ENCODE data around the gene MICAL1.
"Not testable (repeated sequence)": the region's sequence is repeated elsewhere in the genome, so short reads cannot be mapped to it uniquely, and the experiment has no call there.

Gene MICAL1

DNA sequence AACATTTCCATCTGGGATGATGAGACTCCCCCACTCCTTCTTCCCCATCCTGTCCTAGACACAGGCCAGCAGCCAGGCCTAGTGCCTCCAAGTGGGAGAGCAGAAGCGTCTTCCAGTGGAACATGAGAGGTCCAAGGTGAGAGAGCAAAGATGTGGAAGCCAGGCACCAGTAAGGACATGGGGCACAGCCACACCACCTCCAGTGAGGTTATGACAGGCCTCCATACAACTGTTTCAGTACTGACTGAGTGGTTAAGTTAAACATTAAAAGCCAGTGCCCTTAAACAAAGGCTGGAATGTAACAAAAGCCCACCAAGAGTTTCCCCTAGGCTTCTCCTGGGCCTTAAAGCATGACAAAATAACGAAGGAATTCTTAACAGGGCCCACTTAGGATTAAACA is 22.2 kb upstream of the MICAL1 start:
- no peak for DNase-seq (ENCODE audit: low read depth in 2 of 2)

DNA sequence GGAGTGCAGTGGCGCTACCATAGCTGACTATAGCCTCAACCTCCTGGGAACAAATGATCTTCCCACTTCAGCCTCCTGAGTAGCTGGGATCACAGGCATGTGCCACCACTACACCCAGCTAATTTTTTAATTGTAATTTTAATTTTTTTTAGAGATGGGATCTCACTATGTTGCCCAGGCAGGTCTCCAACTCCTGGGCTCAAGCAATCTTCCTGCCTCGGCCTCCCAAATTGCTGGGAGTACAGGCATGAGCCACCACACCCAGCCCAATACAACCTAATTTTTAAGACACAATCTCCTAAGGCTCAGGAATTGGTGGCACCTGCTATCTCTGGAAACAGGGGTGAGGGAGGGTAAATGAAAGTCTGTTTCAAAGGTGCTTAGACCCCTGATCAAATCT is 21.6 kb upstream of the MICAL1 start:
- no peak for DNase-seq (ENCODE audit: low read depth in 2 of 2)

DNA sequence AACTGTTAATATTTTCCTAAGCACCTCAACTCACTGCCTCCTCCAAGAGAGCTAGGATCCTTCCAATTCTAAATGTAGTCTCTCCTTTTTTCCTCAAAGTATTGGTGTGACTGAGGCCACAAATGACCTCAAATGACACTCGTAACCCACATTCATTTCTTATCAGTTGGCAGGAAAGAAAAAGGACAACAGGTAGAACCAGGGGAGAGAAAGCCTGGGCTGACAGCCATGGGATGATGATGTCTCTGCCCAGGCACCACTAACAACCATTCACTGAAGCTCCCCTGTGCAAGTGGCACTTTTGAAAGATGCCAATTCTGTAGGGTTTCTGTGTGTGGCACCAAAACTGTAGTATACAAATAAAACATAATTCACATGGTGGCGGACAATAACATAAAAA is 20.1 kb upstream of the MICAL1 start:
- DNase-seq (ENCODE audit: low read depth in 2 of 2) = no peak

DNA sequence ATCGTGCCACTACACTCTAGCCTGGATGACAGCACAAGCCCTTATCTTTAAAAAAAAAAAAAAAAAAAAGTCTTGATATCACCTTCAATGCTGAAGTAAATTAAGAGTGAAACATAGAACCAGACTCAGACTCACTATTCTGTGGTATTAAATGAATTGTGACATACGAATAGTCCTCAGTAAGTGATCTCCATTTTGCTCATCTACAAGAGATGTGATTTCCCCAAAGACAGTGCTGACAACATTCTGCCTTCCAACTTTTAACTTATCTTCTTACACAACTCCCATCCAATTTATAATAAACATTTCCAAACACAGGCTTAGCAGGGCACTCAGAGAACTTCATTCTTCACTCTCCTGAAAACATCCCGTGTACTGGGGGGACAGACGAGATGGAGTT is 19.4 kb upstream of the MICAL1 start:
- no peak for DNase-seq (ENCODE audit: low read depth in 2 of 2)

DNA sequence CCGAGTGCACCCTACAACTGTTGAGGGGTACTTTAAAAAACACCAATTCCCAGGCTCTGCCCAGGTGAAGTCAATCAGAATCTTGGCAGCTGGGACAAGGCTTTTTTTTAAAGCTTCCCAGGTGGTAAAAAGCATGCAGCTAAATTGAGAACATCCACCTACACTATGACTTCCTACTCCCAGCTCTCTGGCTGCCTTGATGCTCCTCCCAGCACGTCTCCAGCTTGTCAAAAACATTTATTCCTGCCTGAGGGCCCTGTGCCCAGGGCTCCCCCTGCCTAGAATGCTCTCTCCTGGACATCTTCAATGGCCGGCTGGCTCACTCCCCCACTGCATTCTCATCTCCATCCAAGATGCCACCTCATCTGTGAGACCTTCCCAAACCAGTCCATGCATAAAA is 17.5 kb upstream of the MICAL1 start:
- DNase-seq (ENCODE audit: low read depth in 2 of 2) = no peak

DNA sequence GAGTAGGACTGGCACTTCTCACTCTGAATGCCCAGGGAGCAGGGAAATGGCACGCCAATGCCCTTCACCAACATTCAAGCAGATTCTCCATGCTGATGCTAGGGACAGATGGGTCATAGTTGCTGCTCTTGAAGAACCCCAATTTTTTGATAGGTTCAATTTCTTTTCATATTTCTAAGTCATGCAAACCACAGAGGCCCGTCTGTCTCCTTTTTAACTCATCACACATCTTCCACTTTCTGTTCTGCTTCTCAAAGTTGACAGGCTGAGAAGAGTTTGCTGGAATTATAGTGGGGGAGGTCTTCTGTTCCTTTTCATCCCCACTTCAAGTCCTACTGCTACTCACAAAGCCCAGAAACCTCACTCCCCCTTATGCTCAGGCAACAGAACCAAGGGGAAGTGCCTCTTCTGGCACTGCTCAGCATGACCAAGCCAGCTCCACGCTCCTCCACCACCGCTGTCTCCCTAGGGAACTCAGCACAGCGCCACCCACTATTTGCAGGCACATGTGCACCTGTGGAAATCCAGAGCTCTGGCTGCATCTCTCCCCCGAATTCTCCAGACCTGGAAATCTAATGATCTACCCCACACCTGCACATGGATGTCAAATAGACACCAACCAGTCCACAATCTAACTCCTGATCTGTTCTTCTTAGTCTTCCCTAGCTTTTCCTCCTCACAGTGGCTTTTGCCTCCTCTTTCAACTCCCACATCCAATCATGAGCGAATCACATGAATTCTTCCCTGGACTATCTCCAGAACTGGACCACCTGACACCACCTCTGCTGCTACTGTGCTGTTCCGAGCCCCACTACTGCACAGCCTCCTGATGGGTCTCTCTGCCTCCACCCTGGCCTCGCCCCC is 16.8 kb upstream of the MICAL1 start:
- DNase-seq (ENCODE audit: low read depth in 2 of 2) = no peak

DNA sequence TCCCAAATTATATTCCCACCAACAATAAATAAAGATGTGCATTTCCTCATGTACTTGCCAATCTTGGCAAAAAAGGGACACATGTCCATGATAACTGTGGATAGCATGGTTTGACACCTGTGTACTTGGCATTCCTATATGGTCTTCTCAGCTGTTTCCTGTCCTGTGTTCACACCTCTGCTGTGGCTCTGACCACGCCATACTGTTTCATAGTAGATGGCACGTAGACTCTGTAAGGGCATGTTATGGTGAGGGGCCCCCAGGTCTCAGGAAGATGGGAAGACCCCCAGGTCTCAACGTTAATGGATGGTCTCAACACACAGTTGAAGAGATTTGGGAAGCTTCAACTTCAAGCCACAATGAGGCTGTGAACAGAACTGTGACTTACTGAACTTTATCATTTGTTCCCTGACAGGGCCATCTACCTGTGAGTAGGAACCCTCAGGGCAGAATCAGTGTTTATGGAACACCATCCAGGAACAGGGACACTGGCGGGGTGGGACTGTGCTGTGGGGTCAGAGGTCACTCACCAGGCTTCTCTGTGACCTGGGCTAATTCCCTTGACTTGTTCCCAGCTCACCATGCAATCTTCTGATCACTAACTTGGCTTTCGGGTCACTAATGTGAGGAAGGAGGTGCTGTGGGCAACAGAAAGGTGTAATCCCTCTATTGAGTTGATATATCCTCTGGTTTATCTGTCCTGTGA is 15.7 kb upstream of the MICAL1 start:
- DNase-seq (ENCODE audit: low read depth in 2 of 2) = no peak

DNA sequence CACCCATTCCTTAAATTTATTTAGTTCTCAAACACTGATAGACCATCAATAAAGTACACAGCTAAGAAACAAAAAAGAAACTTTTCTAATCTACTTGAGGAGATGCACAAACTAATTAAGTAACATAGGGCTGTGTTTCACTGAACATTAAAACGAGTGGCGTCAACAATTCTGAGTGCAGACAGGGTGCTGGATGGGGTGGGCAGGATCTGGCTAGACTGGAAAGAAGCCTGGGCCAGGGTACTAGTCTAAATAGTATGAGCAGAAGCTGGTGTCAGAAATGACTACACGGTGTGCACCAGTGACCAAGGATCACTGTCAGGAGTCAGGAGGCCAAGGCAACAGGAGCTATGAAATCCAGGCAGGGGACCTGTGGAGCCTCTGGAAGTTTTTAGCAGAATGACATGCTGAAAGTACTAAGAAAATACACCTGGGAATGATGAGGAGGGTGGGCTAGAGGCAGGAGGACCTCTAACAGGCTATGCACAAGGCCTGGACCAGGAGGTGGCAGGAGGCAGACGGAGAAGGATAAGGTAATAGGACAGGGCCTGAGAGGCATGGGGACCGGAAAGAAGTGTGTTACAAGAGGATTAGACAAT is 14.1 kb upstream of the MICAL1 start:
- DNase-seq (ENCODE audit: low read depth in 2 of 2) = no peak

DNA sequence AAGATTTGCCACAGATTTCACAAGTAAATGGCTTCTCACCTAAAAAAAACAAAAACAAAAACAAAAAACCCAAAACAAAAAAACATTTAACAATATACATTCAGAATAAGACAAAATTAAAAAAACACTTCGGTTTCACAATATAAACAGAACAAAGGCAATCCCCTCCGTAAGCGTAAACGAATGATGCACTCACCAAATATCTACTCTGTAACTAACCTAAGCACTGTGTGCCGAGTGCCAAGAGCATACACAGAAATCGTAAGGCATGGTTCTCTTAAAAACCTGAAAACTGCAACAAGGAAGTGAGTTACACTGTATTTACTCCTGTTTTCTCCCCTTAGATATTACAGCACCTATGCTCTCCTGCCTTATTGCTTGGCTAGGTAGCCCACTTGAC is 12.1 kb upstream of the MICAL1 start:
- DNase-seq (ENCODE audit: low read depth in 2 of 2) = no peak

DNA sequence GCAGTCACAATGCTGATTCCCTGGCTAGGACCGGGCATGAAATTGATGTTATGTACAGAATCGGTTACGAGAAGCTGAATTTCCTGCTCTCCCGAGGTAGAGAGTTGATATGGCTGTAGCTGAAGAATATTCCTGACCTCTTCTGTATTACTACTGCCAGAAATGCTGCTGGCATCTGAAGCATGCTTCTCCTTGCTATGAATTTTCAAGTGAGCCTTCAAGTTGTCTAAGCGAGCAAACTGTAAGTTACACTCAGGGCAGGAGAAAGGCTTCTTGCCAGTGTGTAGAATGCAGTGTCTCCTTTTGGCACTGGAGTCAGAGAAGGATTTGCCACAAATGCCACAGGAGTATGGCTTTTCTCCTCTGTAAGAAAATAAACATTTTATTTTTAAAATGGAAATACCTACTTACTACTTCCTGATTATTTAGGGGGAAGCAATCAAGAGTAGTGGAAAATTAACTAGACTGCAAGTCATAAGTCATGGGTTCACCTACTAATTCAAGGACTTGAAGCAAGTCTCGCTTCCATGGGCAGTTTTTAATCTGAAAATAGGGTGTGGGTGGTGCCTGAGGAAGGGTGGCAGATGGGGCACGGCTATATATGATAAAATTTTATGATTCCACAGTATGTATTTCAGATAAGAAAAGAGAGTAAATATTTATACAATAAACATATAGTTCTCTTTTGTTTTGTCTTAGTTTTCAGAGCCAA is 10.8 kb upstream of the MICAL1 start:
- DNase-seq (ENCODE audit: low read depth in 2 of 2) = no peak

DNA sequence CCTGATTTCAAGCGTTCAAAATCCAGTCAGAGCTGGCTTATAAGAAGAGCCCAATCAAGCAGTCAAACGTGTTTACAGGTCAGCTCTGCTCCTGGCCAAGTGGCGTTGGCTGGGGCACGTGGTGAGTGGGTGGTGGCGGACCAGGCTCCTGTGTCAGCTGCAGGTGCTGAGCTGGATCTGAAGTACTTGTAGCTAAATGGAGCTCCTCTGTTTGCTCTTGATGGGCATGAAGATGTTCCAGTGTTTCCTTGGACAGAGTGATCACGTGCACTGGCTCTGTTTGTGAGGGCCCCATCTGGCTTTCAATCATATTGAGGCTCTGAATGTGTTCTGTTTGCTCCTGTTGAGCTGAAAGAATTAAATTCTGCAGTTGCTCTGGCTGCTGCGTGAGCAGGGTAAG is 10.2 kb upstream of the MICAL1 start:
- no peak for DNase-seq (ENCODE audit: low read depth in 2 of 2)

DNA sequence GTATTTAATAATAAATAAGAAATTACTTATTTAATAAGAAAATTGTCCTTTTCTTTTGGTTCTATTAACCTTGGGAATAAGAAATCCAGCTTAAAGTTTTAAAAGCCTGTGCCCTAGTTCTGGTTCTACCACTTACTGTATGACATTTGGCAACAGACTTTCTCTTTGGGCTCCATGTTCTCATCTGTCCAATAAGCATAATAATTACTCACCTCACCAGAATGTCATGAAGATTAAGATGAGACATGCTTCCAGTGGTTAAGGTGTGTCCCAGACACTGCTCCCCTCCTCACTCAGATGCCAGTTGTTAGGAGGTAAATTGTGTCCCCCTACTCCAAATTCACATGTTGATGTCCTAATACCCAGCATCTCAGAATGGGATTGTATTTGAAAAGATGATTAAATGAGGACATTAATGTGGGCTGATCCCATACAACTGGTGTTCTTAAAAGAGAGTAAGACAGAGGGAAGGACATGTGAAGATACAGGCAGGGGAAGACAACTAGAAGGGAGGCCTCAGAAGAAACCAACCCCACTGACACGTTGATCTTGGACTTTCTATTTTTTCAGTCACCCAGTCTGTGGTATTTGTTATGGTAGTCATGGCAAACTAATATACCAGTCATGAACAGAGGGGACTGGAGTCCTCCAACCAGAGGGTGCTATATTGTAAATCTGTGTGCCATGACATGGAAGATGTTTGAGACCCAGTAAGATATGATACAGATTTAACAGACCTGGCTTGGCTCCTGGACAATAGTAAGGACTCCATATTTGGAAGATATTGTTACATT is 6.4 kb upstream of the MICAL1 start:
- no peak for DNase-seq (ENCODE audit: low read depth in 2 of 2)

DNA sequence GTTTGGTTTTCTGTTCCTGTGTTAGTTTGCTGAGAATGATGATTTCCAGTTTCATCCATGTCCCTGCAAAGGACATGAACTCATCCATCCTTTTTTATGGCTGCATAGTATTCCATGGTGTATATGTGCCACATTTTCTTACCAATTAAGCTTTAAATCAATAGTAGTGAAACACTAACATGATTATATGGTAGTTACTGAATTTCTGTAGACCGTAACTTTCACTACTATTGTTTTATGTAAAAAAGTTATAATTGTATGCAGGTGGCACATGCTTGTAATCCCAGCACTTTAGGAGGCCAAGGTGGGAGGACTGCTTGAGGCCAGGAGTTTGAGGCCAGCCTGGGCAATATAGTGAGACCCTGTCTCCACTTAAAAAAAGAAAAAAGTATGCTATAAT is 5.6 kb upstream of the MICAL1 start:
- not testable (repeated sequence) for DNase-seq (ENCODE audit: low read depth in 2 of 2)

DNA sequence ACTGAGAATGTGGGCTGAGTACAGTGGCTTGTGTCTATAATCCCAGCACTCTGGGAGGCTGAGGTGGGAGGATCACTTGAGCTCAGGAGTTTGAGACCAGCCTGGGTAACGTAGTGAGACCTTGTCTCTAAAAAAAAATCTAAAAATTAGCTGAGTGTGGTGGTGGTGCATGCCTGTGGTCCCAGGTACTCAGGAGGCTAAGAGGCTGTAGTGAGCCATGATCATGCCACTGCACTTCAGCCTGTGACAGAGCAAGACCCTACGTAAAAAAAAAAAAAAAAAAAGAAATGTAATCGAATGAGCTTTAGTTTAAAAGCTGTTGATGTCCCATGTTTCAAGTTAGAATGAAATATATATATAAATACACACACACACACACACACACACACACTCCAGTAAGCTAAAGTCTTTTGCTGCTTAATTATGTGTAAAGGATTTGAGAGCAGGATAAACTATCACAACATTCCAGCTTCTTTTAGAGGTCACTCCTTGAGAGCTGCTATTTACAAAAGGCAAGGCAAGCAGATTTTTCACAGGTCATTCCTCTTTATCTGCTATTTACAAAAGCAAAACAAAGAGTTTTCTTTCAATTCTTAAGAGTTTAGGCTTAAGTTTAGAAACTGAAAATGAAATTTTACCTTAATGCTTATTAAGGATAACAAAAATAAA is 4.7 kb upstream of the MICAL1 start:
- no peak for DNase-seq (ENCODE audit: low read depth in 2 of 2)

DNA sequence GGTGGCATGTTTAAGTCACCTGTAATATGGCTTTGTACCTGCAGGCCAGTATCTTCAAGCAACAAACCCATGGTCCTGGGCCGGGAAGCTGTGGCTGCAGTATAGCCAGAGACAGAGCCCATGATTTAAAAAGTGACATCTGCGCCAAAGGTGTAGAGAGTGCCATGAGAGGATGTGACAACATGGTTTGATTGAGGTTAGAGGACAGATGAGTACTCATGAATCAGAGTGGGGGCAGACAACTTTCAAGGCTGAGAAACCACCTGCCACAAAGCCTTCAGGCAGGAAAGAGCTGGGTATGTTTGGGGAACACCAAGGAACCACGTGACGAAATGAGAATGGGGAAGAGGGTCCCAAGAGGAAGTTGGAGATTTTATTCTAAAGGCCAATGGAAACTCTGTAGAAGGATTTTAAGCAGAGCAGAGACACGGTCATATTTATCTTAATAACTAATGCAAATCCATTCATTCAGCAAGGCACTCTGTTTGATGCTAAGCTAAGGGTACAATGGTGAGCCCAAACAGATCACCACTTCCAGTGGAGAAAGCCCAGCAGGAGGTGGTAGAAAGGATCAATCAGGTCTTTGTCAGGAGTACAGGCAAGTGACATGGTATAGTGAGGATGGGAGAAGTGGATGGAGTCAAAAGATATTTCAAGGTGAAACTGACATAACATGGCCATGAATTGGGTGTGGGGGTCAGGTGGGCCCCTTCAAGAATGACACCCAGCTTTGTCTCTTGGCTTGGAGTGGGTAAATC is 3.4 kb upstream of the MICAL1 start:
- DNase-seq (ENCODE audit: low read depth in 2 of 2) = peak in 1 of 2 donors; percentile 30

DNA sequence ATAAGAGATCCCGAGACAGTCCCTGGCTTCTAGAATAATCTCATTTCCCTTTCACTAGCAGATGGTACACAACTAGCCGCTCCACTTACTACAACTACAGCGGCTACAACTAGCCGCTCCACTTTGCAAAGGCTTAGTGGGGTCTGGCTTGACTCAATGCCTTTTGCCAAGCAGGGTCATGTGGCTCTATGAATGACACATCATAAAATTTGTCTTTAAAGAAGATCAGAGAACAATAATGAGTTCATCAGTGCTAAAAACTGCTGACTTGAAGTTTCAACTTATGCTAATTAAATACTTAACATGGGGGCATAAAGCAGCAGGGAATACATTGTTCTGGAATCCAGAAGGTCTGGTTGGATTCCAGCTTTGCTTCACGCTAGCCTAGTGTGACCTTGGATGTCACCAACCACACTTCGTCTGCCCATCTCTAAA is 2.0 kb upstream of the MICAL1 start:
- DNase-seq (ENCODE audit: low read depth in 2 of 2) = no peak

DNA sequence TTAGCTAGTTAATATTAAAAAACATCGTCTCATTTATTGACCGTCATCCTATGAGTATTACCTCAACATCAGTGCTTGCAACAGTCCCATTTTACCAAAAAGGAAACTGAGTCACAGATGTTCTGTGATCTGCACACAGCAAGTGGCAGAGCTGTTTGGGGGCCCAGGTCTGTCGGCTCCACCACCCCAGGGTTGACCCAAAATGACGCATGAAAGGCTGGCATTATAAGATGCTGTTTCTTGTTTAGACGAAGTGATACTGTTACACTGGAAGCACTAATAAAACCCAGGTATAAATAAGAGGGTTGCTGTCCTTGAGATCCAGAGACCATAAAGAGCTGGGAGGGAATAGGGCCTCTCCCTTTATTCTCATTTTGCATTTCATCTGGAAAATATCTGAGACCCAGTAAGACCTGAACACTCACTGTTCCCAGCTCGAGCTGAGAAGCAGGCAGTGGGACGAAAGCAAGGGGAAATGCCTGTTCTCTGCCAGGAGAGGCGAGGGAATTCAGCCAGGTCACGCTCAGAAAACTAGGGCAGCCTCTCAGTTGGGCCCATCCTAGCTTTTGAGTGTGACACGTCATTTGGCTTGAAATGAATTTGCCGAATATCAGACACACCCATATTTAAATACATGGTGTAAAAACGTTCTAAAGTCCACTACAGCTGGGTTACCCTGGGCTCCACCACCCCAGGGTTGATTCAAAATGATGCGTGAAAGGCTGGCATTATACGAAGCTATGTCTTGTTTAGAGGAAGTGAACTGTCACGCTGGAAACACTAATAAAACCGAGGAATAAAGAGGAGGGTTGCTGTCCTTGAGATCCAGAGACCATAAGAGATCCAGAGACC is 1.4 kb upstream of the MICAL1 start:
- DNase-seq (ENCODE audit: low read depth in 2 of 2) = no peak

DNA sequence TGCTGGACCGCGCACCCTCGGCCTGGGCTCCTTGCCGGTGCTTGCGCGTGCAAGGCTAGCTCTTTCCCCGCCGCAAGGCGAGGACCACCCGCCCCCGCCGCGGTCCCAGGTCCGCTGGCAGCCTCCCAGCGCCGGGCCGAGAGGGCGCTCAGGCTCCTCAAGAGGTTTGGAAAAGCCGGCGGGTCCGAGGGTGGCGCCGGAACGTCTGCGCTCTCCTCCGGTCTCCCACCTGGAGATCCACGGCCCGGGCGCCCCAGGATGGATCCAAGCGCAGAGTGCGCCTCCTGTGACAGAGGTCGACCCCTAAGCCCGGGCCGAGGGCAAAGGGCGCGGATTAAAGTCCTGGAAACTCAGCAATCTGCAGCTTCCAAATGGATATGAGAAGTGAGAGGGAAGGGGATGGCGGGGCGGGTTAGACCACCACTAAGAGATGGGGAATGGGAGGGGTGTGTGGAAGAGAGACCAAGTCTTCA is 575 bp upstream of the MICAL1 start:
- DNase-seq (ENCODE audit: low read depth in 2 of 2) = no peak

All from stimulated activated CD4-positive, alpha-beta T cell treated with anti-CD3 and anti-CD28 coated beads, Interleukin-4, amount 100 ng/mL, for 48 hours (primary cell).